ENCODE results near the gene TMEM273. TPM values are rescaled to one million over a fixed set of nuclear protein-coding genes. Genes with fewer than 3 reads are reported as not detected.

Gene TMEM273
- total RNA-seq = 4.6 and 24.1 TPM in 2 replicates

DNA sequence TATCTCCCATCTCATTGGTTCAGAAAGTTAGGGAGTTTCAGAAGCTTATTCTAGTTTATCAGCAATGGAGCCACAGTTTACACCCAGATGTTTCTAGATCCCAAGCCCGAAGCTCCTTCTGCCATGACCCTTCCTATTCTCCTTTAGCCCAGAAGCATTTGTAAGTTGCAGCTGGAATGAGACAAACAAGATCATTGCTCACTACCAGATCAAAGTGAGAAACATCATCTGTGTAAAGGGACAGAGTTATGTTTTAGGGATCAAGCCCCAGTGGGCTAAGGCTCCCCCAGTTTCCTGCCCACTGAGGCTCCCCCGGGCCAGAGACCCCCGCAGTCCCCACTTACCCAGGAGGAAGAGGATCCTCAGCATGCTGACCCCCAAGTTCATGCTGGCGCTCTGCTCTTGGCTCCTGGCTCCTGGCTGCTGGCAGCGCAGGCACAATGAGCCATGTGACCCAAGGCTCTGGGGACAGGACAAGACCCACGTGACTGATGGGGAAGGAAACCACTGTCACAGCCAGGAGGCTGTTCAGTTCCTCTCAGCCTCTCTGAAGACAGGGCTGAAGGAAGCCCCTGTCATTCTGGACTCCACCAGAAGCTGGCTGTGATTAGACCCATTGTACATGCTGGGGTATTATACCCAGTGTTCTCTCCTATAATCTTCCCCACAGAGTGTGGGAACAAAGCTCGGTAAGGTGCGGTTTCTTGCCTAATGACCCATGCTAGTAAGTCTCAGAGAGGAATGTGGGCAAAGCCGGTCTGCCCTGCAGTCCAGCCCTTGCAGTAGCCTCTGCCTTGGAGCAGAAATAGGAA lies at the start of gene TMEM273:
TSS of gene TMEM273 (minus strand) at position 442 of the 812 bp plus-strand sequence. CDS start at position 387, 55 bp downstream.

GRCh38 chr10:49133706-49134248 lies 54.4 kb downstream of the TMEM273 start, which contains the start of gene FAM170B:
TSS of gene FAM170B (minus strand) at chr10:49134021. CDS start at chr10:49133918, 103 bp downstream.

GRCh38 chr10:49115015-49115795 lies 73.0 kb downstream of the TMEM273 start, which contains the start of gene VSTM4:
TSS of gene VSTM4 (minus strand) at chr10:49115522. CDS start at chr10:49115485, 37 bp downstream.

Other genes starting within 250 kb of the TMEM273 start
- not detected in 2 replicates for gene LRRC18, start 248.6 kb downstream of the TMEM273 start, total RNA-seq
- under 0.01 and 0.29 TPM in 2 replicates for gene VSTM4, start 72.9 kb downstream of the TMEM273 start, total RNA-seq
- gene FAM170B, start 54.4 kb downstream of the TMEM273 start, total RNA-seq = not detected in 2 replicates
- gene C10orf71, start 110.8 kb upstream of the TMEM273 start, total RNA-seq = not detected in 2 replicates
- gene DRGX, start 207.7 kb upstream of the TMEM273 start, total RNA-seq = not detected in 2 replicates